ENCODE results near the gene ANKRD16. TPM values are rescaled to one million over a fixed set of nuclear protein-coding genes. Genes with fewer than 3 reads are reported as not detected.

ANKRD16 gene
- 11.0 and 14.2 TPM in 2 replicates for polyA plus RNA-seq
- polyA minus RNA-seq = 12.0 and 13.6 TPM in 2 replicates

GRCh38 chr10:5889624-5890451 is at the start of gene ANKRD16, which contains the start of gene FBH1:
Gene ANKRD16 (minus strand): TSS chr10:5889893. CDS start chr10:5889354, 539 bp downstream.
Gene FBH1 (plus strand): TSS chr10:5890243. CDS start chr10:5890346, 103 bp downstream.
- Histone ChIP-seq H4K20me1 (ENCODE audit: insufficient read depth) (no peaks in the 10 kb centered on the region), H3K4me3 (ENCODE audit: low read length) (peak within 1 kb of the TSS; percentile 97), H3K9me3 (ENCODE audit: low read length) (no peaks in the 10 kb centered on the region), H2AFZ (ENCODE audit: low read depth, low read length) (peak within 1 kb of the TSS; percentile 65), H3K9ac (ENCODE audit: low read length) (peak within 1 kb of the TSS; percentile 82), H3K4me2 (ENCODE audit: low read length) (peak within 1 kb of the TSS; percentile 95), H3K79me2 (replicated peaks; ENCODE audit: insufficient read depth, low read length) (peaks cover 39% of the 10 kb centered on the region), H3F3A (ENCODE audit: insufficient read depth, low read length, poor library complexity, severe bottlenecking) (no peaks in the 10 kb centered on the region), H3K27me3 (ENCODE audit: insufficient read depth, low read depth, low read length) (no peaks in the 10 kb centered on the region), H3K27ac (ENCODE audit: low read length) (peak within 1 kb of the TSS; percentile 63), H3K9me2 (ENCODE audit: insufficient read depth, low read length) (no peaks in the 10 kb centered on the region), H3K36me3 (ENCODE audit: insufficient read depth, low read length) (peaks cover 6% of the 10 kb centered on the region)
- TF ChIP-seq EP300 (conservative IDR thresholded peaks at IDR 0.05; ENCODE audit: poor library complexity, severe bottlenecking) = peak; percentile 27
- no peak for TF ChIP-seq TAF1 (IDR thresholded peaks at IDR 0.05; ENCODE audit: low read depth)
- TF ChIP-seq MXI1 (conservative IDR thresholded peaks at IDR 0.05; ENCODE audit: poor library complexity, severe bottlenecking) = peak; percentile 83
- peak; percentile 68 for TF ChIP-seq POLR2AphosphoS5 (IDR thresholded peaks at IDR 0.05)
- TF ChIP-seq REST (IDR thresholded peaks at IDR 0.05; ENCODE audit: borderline replicate concordance) = no peak
- no peak for TF ChIP-seq SMC3 (conservative IDR thresholded peaks at IDR 0.05; ENCODE audit: poor library complexity)
- TF ChIP-seq CTCF (IDR thresholded peaks at IDR 0.05; ENCODE audit: poor library complexity, severe bottlenecking) = peak; percentile 50
- TF ChIP-seq RAD21 (conservative IDR thresholded peaks at IDR 0.05) = peak; percentile 6
- no peak for TF ChIP-seq EZH2 (IDR thresholded peaks at IDR 0.05; ENCODE audit: borderline replicate concordance, insufficient read depth, low read length, poor library complexity, severe bottlenecking)

- H3F3A ChIP-seq (ENCODE audit: insufficient read depth, low read length, poor library complexity, severe bottlenecking) = no peaks in the 10 kb centered on the region
- H3K9me2 ChIP-seq (ENCODE audit: insufficient read depth, low read length) = no peaks in the 10 kb centered on the region
- H3K36me3 ChIP-seq (ENCODE audit: insufficient read depth, low read length) = no peaks in the 10 kb centered on the region
- no peaks in the 10 kb centered on the region for H3K79me2 ChIP-seq (replicated peaks; ENCODE audit: insufficient read depth, low read length)
- no peak overlapping the region for H3K27ac ChIP-seq (ENCODE audit: low read length)
- TF ChIP-seq TAF1 (IDR thresholded peaks at IDR 0.05; ENCODE audit: low read depth) (no peak), RAD21 (conservative IDR thresholded peaks at IDR 0.05) (no peak), EP300 (conservative IDR thresholded peaks at IDR 0.05; ENCODE audit: poor library complexity, severe bottlenecking) (no peak), MXI1 (conservative IDR thresholded peaks at IDR 0.05; ENCODE audit: poor library complexity, severe bottlenecking) (no peak), CTCF (IDR thresholded peaks at IDR 0.05; ENCODE audit: poor library complexity, severe bottlenecking) (no peak), REST (IDR thresholded peaks at IDR 0.05; ENCODE audit: borderline replicate concordance) (no peak), POLR2AphosphoS5 (IDR thresholded peaks at IDR 0.05) (no peak), EZH2 (IDR thresholded peaks at IDR 0.05; ENCODE audit: borderline replicate concordance, insufficient read depth, low read length, poor library complexity, severe bottlenecking) (no peak), SMC3 (conservative IDR thresholded peaks at IDR 0.05; ENCODE audit: poor library complexity) (no peak)
- H4K20me1 ChIP-seq (ENCODE audit: insufficient read depth) = no peaks in the 10 kb centered on the region
- no peak overlapping the region for H2AFZ ChIP-seq (ENCODE audit: low read depth, low read length)
- no peaks in the 10 kb centered on the region for H3K9me3 ChIP-seq (ENCODE audit: low read length)
- no peaks in the 10 kb centered on the region for H3K27me3 ChIP-seq (ENCODE audit: insufficient read depth, low read depth, low read length)
- no peak overlapping the region for H3K4me3 ChIP-seq (ENCODE audit: low read length)
- no peak overlapping the region for H3K4me2 ChIP-seq (ENCODE audit: low read length)
- no peak overlapping the region for H3K9ac ChIP-seq (ENCODE audit: low read length)
These were observed 48.6 kb upstream of the ANKRD16 start for GRCh38 chr10:5938291-5938690.
